ENCODE measurements around the gene ARHGAP30.
"Not testable (repeated sequence)": the region's sequence is repeated elsewhere in the genome, so short reads cannot be mapped to it uniquely, and the experiment has no call there.

The ARHGAP30 gene, protein sequence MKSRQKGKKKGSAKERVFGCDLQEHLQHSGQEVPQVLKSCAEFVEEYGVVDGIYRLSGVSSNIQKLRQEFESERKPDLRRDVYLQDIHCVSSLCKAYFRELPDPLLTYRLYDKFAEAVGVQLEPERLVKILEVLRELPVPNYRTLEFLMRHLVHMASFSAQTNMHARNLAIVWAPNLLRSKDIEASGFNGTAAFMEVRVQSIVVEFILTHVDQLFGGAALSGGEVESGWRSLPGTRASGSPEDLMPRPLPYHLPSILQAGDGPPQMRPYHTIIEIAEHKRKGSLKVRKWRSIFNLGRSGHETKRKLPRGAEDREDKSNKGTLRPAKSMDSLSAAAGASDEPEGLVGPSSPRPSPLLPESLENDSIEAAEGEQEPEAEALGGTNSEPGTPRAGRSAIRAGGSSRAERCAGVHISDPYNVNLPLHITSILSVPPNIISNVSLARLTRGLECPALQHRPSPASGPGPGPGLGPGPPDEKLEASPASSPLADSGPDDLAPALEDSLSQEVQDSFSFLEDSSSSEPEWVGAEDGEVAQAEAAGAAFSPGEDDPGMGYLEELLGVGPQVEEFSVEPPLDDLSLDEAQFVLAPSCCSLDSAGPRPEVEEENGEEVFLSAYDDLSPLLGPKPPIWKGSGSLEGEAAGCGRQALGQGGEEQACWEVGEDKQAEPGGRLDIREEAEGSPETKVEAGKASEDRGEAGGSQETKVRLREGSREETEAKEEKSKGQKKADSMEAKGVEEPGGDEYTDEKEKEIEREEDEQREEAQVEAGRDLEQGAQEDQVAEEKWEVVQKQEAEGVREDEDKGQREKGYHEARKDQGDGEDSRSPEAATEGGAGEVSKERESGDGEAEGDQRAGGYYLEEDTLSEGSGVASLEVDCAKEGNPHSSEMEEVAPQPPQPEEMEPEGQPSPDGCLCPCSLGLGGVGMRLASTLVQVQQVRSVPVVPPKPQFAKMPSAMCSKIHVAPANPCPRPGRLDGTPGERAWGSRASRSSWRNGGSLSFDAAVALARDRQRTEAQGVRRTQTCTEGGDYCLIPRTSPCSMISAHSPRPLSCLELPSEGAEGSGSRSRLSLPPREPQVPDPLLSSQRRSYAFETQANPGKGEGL
- total RNA-seq = 235 to 459 (median 348) reads per million in 4 donors

DNA sequence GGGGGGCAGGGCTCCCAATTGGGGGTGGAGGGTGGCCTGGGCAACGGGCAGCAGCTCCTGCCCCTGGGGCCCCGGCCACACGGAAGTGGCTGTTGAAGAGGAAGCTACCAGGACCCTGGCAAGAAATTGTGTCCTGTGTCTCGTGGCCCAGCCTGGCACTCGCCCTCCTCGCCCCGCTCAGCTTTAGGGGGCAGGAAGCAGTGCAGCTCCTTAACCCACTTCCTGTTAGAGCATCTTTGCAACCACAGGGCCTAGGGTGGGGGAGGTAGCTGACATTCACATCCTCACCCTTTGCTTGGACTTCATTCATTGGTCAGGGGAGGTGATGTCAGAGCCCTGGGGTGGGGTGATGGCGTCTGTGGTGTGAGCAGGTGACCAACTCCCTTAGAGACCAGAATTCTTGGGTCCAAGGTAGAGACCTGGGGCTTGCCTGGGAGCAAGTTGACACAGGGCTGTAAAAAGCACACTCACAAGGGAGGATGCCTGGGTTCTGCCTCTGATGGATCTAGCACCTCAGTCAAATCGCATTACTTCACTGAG, at the start of gene ARHGAP30:
Gene ARHGAP30, minus strand, starts transcription at position 161 of the 540 bp plus-strand sequence. CDS start 267 bp downstream, outside the sequence.
- DNase-seq = peak; percentile 56 to 98 (median 69)

DNA sequence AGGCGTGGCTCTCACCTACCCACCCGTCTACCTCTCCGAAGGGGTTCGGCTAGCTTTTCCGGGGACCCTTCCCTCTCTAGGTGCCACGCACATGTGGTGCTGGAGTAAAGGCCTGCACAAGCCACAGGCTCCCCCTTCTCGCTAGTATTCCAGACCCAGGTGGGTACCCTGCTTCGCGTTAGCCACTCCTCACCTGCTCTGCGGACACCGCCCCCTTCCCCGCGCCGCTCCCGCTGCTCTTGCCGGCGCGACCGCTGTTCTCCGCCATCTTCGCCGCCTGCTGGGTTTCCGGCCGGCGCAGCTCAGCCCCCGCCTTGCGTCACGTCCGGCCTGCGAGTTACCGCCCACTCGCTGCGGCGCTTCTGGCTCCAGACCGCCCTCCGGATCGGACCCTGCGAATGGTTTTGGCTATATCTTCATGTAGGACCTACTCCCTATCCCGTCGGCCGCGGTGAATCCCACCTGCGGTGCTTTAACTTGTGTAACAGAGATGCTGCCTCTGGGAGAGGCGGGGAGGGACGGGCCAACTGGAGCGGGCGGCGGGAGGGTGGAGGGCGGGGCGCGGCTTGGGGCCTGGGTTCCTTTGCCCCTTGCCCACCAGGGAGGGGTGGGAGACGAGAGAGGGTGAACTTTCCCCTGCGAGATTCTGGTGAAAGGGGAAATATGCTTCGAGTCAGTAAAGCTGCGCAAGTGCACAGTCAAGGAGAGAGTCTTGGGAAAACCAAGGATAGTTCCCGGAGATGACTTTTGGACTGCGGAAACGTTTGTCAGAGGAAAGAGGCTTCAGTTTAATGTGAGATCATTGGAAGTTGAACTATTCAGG, 48.3 kb upstream of the ARHGAP30 start, which contains the start of the genes NIT1 and PFDN2:
Gene NIT1, plus strand, starts transcription at position 347 of the 823 bp plus-strand sequence. Its CDS starts 72 bp downstream, at position 419.
Gene PFDN2, minus strand, starts transcription at position 279 of the 823 bp plus-strand sequence. Its CDS starts 11 bp downstream, at position 268.
- DNase-seq = peak; percentile 70 to 87 (median 80)

DNA sequence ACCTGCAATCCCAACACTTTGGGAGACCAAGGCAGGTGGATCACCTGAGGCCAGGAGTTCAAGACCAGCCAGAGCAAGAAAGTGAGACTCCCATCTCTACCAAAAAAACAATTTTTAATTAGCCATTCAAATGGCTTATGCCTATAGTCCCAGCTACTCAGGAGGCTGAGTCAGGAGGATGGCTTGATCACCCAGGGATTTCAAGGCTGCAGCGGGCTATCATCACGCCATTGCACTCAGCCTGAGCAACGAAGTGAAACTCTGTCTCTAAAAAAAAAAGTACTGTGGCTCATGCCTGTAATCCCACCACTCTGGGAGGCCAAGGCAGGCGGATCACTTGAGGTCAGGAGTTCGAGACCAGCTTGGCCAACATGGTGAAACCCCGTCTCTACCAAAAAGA, 46.3 kb upstream of the ARHGAP30 start:
- not testable (repeated sequence) for DNase-seq

DNA sequence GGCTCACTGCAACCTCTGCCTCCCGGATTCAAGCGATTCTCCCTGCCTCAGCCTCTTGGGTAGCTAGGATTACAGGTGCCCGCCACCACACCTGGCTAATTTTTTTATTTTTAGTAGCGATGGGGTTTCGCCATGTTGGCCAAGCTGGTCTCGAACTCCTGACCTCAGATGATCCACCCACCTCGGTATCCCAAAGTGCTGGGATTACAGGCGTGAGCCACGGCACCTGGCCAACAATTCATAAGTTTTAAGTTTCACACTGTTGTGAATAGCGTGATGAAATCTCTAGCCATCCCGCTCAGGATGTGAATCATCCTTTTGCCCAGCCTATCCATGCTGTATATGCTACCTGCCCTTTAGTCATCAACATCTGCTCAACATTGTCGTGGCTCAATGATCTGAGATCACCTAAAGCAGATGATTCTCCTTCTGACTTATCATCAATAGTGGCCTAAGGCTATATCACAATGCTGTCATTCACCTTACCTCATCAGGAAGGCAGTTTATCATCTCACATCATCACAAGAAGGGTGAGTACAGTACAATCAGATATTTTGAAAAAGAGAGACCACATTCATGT, 45.5 kb upstream of the ARHGAP30 start:
- peak in 1 of 5 donors; percentile 80 for DNase-seq

DNA sequence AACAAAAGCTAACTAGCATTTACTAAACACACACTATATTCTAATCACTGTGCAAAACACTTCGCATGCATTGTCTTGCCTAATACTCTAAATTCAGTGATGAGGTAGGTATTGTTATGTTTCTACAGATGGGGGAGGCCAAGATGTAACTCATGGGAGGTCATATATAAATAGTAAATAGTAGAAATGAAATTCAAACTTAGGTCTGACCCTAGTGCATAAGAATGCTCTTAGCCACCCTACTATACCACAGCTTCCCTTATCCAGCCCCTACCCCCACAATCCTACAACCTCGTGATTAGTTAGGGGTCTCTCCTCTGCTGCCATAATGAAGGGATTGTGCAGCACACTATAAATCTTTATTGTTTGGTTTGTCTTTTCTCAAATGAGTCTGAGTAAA, 44.9 kb upstream of the ARHGAP30 start:
- DNase-seq = no peak

DNA sequence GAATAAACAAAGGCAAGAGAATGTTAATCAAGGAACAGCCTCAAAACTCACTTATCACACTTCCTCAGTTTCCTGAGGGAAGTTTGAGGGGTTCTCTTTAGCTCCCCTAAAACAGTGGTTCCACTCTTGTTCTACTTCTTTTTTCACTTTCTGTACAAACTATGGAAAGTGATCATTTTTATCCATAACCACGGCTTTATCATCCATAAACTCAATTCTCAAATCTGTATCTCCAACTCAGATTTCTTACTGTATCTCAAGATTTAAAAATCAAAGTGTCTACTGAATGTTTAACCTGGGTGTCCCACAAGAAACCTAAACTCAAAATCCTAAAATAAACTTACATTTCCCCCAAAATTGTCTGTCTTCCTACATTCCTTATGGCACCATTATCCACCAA, 44.2 kb upstream of the ARHGAP30 start:
- DNase-seq = no peak

DNA sequence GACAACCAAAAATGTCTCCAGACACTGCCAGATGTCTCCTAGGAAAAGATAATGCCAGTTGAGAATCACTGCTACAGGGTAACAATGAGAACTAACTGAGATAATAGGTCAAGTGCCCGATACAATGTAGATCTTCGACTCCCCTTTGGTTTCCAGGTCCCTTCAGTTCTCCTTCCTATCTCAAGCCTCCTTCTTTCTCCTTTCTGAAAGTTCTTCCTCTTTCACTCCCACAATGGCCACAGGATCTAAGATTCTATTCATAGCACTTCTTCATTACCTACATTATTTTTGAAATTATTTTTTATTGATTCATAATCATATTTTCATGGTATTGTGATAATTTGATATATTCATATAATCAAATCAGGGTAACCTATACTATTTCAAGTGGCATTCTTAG, 41.8 kb upstream of the ARHGAP30 start:
- DNase-seq = no peak

DNA sequence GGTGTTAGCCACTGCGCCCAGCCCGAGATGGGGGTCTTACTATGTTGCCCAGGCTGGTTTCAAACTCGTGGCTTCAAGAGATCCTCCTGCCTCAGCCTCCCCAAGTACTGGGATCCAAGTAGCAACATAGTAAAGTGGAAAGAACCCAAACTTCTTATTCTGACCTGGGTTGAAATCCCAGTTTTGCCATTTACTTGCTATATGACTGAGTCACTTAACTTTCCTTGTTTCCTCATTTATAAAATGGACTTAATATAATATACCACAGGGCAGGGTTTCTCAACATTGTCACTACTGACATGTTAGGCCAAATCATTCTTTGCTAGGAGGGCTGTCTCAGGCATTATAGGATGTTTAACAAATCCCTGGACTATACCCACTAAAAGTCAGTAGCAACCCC, 41.4 kb upstream of the ARHGAP30 start:
- no peak for DNase-seq

DNA sequence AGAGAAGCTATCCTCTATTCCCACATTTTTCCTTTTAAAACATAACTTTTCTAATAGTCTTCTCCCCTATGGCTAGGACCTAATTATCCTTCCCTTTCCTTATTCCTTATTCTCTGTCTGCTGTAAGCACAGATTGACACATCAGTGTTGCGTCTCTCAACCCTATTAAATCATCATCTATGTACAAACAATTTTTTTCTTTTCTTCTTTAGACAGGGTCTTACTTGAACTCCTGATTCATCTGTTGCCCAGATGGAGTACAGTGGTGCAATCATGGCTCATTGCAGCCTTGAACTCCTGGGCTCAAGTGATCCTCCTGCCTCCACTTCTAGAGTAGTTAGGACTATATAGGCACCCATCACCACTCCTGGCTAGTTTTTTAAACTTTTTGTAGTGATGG, 36.7 kb upstream of the ARHGAP30 start:
- no peak for DNase-seq

DNA sequence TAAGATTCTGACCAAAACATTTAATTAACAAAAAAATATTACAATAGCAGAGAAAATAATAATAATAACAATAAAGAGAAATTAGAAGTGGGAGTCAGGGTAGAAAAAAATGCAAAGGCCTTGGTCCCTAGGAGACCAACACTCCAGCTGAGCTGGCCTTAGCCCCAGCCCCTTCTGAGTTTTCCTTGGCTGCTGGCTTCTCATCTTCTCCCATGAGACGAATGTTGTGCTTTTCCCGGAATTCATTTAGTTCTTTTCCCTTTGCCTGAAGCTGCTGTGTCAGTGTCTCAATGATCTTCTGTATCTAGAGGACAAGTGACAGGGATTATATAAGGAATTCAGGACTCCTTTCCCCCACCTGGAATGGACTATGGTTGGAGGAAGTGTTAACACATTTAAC, 30.9 kb upstream of the ARHGAP30 start:
- no peak for DNase-seq

DNA sequence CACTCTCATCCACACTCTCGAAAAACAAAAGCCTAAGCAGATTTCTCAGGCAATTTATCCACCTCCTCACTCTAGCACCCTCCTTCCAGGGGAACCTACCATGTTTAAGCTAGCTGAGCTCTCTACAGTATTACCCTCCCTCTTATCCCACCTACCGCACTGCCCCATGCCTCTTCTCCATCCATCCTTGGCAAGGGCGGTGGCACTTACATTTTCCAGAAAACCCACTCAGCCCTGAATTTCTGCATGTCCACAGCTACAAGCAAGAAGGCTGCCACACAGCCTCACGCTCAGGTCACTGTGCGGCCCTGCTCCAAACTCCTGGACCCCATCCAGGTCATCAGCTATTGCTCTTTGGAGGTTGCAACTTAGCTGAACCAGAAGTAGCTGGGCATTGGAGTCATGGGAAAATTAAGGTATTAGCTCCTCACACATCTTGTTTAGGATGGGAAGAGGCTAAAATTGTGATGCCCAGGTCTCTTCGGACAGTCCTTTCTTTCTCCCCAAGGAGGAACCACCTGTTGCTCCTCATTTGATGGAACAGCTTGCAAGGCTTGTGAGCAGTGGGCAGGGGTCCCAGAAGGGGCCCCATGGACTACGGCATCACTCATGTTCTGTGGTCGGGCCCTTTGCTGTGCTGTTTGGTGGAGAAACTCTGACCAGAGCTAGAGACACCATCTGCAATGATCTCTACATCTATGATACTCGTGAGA, 29.6 kb upstream of the ARHGAP30 start:
- DNase-seq = no peak

DNA sequence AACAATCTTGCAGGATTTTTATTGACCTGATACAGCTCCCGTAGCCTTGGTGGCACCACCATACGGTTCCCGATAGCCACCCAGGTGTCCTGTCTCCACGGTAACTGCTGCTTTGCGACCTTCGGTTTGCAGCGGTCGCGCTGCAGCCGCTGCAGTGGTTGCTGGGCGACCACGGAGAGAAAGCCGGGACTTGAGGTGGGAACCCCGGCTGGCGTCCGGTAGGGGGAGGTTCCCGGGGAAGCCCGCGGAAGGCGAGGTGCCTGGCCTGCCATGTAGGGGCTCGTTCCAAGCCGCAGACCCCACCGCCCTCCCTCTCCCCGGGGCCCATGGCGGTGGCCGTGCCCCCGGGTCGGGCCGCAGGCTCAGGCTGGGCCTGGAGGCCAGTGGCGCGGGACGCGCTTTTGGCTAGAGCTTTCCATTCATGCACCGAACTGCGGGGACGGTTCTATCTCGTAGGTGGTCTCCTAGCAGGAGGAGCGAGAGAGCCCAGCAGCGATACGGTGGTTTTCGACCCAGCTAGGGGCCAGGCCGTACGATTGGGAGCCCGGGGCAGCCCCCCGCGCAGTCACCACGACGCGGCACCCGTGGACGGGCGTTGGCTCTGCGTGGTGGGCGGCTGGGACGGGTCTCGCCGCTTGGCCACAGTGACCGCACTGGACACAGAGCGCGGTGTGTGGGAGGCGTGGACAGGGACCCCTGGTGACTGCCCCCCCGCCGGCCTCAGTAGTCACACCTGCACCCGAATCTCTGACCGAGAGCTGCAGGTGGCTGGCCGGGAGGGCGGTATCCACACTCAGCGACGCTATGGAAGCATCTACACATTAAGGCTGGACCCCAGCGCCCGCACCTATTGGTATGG, 28.7 kb upstream of the ARHGAP30 start, which contains the start of gene KLHDC9:
Gene KLHDC9, plus strand, starts transcription at position 152 of the 859 bp plus-strand sequence. Its CDS starts 175 bp downstream, at position 327.
- peak; percentile 50 to 89 (median 55) for DNase-seq

DNA sequence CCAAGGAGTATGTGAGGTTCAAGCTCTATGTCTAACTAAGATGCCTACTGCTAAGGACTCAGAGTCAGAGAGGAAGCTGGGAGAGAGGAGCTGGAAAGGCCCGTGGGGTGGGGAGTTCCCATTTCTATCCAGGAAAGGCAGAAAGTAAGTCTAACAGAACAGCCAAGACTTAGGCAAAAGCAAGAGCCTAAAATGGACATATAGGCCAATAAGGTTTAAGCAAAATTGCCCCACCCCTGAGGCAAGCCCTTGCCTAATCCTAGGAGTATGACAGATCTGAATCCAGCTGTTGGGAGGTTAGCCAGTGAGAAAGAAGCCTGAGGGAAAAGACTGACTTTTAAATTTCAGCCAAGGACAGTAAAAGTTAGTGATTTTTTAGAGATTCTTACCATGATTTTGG, 26.8 kb upstream of the ARHGAP30 start:
- DNase-seq = no peak

DNA sequence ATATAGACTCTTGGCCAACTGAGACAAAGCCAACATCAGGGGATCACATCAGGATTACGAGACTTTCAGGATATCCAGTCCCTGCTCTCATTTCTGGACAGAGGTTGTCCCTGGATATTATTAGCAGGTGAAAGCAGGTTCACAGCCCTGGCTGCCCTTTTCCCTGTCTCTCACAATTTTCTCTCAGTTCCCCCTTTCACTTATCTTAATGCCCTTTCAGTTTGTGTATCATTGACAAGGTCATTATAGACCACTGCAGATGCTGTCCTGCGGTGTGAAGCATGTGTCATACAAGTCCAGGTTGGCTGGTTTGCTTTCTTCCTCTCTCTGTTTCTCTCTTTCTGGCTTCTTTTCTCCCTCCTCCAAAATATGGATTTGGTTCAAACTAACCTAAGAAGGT, 26.3 kb upstream of the ARHGAP30 start:
- no peak for DNase-seq

DNA sequence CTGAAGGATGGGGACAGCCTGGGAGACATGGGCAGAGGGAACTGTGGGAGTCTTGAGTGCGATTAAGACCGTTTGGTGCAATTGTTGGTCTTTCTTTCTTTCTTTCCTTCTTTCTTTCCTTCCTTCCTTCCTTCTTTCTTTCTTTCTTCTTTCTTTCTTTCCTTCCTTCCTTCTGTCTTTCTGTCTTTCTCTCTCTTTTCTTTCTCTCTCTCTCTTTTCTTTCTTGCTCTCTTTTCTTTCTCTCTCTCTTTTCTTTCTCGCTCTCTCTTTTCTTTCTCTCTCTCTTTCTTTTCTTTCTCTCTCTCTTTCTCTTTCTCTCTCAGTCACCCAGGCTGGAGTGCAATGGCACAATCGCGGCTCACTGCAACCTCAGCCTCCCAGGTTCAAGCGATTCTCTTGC, 25.5 kb upstream of the ARHGAP30 start:
- DNase-seq = no peak

DNA sequence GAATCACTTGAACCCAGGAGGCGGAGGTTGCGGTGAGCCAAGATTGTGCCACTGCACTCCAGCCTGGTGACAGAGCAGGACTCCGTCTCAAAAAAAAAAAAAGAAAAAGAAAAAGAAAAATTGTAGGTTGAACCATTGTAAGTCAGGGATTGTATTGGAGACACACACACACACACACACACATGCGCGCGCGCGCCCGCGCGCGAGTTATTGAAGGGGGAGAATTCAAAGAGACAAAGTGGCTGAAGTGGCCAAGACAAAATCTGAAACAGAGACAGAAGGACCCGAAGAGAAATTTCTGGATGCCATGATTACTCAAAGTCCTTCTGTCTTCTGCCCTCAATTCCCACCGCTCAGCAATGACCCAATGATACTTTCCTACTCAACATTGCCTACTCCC, 24.8 kb upstream of the ARHGAP30 start:
- no peak for DNase-seq

DNA sequence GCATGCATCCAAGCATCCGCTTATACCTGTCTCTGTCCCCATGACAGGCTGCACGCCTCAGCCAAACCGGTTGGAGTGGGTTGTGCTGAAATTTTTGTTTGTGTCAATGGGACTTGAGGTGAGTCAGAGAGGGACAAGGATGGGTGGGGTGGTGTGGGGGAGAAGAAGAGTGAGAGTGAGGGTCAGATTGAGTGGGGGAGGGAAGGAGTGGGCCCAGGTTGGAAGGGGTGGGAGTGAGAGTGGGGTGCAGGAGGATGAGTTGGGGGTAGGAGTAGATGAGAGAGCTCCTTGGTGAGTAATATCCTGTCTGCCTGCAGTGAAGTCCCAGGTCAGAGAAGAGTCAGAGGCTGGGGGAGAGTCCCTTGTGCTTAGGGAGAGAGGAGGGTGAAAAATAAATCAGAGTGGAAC, 22.9 kb upstream of the ARHGAP30 start:
- DNase-seq = peak in 1 of 5 donors; percentile 14

DNA sequence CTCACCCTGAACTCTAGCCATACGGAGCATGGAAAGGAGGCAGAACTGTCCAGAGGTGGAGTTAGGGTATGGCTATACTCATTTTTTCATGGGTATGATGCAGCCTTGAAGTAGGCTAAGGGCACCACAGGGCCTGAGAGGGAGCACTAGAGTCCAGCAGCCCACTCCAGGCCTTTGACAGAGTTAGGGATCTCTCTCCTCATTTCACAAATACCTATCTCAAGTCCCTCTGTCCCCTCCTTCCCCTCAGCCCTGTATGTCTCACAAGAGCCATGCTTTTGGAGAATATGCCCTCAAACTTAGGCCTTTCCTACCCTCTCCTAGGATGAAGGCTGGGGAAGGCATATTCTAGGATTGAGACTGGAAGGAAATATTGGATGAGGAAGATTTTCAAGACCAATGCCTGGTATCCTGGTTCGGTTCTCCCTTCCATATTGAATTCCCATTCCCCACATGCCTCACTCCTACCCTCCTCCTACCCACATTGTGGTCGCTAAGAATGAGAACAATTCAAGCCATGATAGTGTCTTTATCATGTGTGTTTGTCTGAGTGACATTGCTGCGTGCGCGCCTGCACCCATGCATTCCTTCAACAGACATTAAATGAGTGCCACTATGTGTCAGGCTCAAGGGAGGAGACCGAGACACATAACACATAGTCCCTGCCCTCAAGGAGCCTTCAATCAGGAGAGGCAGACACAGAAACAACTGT, 22.3 kb upstream of the ARHGAP30 start:
- DNase-seq = no peak

DNA sequence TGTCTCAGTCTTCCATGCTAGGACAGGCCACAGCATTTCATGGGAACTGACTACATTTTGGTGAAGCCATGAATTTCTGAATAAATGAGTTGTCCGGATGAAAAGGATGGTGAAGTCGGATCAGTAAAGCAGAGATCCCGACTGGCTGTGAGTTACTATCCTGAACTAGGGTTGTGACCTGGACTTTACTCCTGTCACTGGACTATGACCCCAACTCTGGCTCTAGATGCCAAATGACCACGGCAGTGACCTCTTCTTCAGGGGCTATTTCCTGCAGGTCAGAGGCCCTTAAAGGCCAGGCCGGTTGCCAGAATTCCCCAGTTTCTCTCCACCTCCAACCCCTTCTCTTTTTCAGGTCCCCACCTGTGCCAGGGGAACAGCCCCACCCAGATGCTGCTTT, 21.4 kb upstream of the ARHGAP30 start:
- DNase-seq = no peak
